GM12875 (cell line): Measurements from ENCODE around the gene SESN1.

Source experiments
- H3K4me3 ChIP-seq: one replicate; pipeline ENCODE4 v1.5.1; 2011; ENCODE audit warnings: low read depth, low read length, control low read depth
- CTCF ChIP-seq: IDR thresholded peaks from 2 replicates; pipeline ENCODE4 v1.5.1; 2011; ENCODE audit warnings: low read depth, mild to moderate bottlenecking, control low read depth, inconsistent platforms, low read length, moderate library complexity, borderline replicate concordance; ENCODE audit not compliant: insufficient read depth

SESN1 gene

GRCh38 chr6:109059571-109060021 lies 35.0 kb downstream of the SESN1 start:
- no peak for TF ChIP-seq CTCF
- no peak overlapping the region for H3K4me3 ChIP-seq

GRCh38 chr6:109059153-109059552 lies 35.5 kb downstream of the SESN1 start:
- TF ChIP-seq CTCF: no peak
- no peak overlapping the region for H3K4me3 ChIP-seq

- TF ChIP-seq CTCF: no peak
- no peak overlapping the region for H3K4me3 ChIP-seq
Measured at GRCh38 chr6:109058620-109059019, 36.0 kb downstream of the SESN1 start.

GRCh38 chr6:109056661-109057060 lies 38.0 kb downstream of the SESN1 start:
- TF ChIP-seq CTCF: no peak

GRCh38 chr6:109055771-109056235 lies 38.8 kb downstream of the SESN1 start:
- H3K4me3 ChIP-seq: no peak overlapping the region
- no peak for TF ChIP-seq CTCF

More at GRCh38 chr6:109056661-109057060, 38.0 kb downstream of the SESN1 start:
- no peak overlapping the region for H3K4me3 ChIP-seq

- no peak overlapping the region for H3K4me3 ChIP-seq
- TF ChIP-seq CTCF: no peak
Measured at GRCh38 chr6:109053336-109053735, 41.3 kb downstream of the SESN1 start.

- no peak overlapping the region for H3K4me3 ChIP-seq
- TF ChIP-seq CTCF: no peak
Measured at GRCh38 chr6:109052852-109053251, 41.8 kb downstream of the SESN1 start.
